ENCODE measurements around the gene ETNK1. TPM values are rescaled to one million over a fixed set of nuclear protein-coding genes. Genes with fewer than 3 reads are reported as not detected.

ETNK1 gene
- total RNA-seq: 30.8 to 37.5 TPM (median 32.8 TPM) in 3 replicates
- long read RNA-seq, full-length matches to known transcripts: 17 of 18 reads
- long read RNA-seq, partial matches to known transcripts: 0 of 18 reads
- long read RNA-seq, other reads (novel, unspliced or antisense): 1 of 18 reads

GRCh38 chr12:22624870-22625761 is at the start of gene ETNK1:
ETNK1 (plus strand) TSS chr12:22625171; CDS start chr12:22625431, 260 bp downstream.
- H3K4me3 Mint-ChIP-seq (ENCODE audit: unreplicated experiment): peak within 1 kb of the TSS; percentile 84
- H3K36me3 Mint-ChIP-seq (ENCODE audit: low read depth): no peaks in the 10 kb centered on the region
- peak; percentile 27 for TF ChIP-seq CTCF (IDR thresholded peaks at IDR 0.05)
- DNase-seq (ENCODE audit: low spot score): peak; percentile 97
- peak within 1 kb of the TSS; percentile 97 for H3K27ac Mint-ChIP-seq (ENCODE audit: unreplicated experiment)
- no peaks in the 10 kb centered on the region for H3K27me3 Mint-ChIP-seq (ENCODE audit: low read depth)
- peaks cover 41% of the 10 kb centered on the region for H3K4me1 Mint-ChIP-seq (ENCODE audit: low read depth)
- no peaks in the 10 kb centered on the region for H3K9me3 Mint-ChIP-seq (ENCODE audit: low read depth)

GRCh38 chr12:22576065-22576464 is 48.9 kb upstream of the ETNK1 start:
- no peak overlapping the region for H3K27ac Mint-ChIP-seq (ENCODE audit: unreplicated experiment)
- no peak for TF ChIP-seq CTCF (IDR thresholded peaks at IDR 0.05)
- H3K9me3 Mint-ChIP-seq (ENCODE audit: low read depth): peaks cover 3% of the 10 kb centered on the region
- DNase-seq (ENCODE audit: low spot score): no peak
- no peaks in the 10 kb centered on the region for H3K36me3 Mint-ChIP-seq (ENCODE audit: low read depth)
- no peaks in the 10 kb centered on the region for H3K27me3 Mint-ChIP-seq (ENCODE audit: low read depth)
- no peaks in the 10 kb centered on the region for H3K4me1 Mint-ChIP-seq (ENCODE audit: low read depth)
- H3K4me3 Mint-ChIP-seq (ENCODE audit: unreplicated experiment): no peak overlapping the region

GRCh38 chr12:22576473-22576872 is 48.5 kb upstream of the ETNK1 start:
- H3K4me3 Mint-ChIP-seq (ENCODE audit: unreplicated experiment): no peak overlapping the region
- TF ChIP-seq CTCF (IDR thresholded peaks at IDR 0.05): no peak
- no peaks in the 10 kb centered on the region for H3K4me1 Mint-ChIP-seq (ENCODE audit: low read depth)
- no peak overlapping the region for H3K27ac Mint-ChIP-seq (ENCODE audit: unreplicated experiment)
- no peaks in the 10 kb centered on the region for H3K36me3 Mint-ChIP-seq (ENCODE audit: low read depth)
- peaks cover 3% of the 10 kb centered on the region for H3K9me3 Mint-ChIP-seq (ENCODE audit: low read depth)
- no peak for DNase-seq (ENCODE audit: low spot score)
- H3K27me3 Mint-ChIP-seq (ENCODE audit: low read depth): no peaks in the 10 kb centered on the region

- Mint-ChIP-seq H3K36me3 (ENCODE audit: low read depth) (no peaks in the 10 kb centered on the region), H3K4me1 (ENCODE audit: low read depth) (peaks cover 6% of the 10 kb centered on the region), H3K27me3 (ENCODE audit: low read depth) (no peaks in the 10 kb centered on the region), H3K9me3 (ENCODE audit: low read depth) (peaks cover 3% of the 10 kb centered on the region), H3K4me3 (ENCODE audit: unreplicated experiment) (no peak overlapping the region), H3K27ac (ENCODE audit: unreplicated experiment) (no peak overlapping the region)
- no peak for TF ChIP-seq CTCF (IDR thresholded peaks at IDR 0.05)
- no peak for DNase-seq (ENCODE audit: low spot score)
Observed at GRCh38 chr12:22577667-22578066, 47.3 kb upstream of the ETNK1 start.

- Mint-ChIP-seq H3K27ac (ENCODE audit: unreplicated experiment) (no peak overlapping the region), H3K36me3 (ENCODE audit: low read depth) (no peaks in the 10 kb centered on the region)
- TF ChIP-seq CTCF (IDR thresholded peaks at IDR 0.05): no peak
Observed at GRCh38 chr12:22578328-22578727, 46.6 kb upstream of the ETNK1 start.

More at GRCh38 chr12:22578328-22578727, 46.6 kb upstream of the ETNK1 start:
- Mint-ChIP-seq H3K9me3 (ENCODE audit: low read depth) (peaks cover 3% of the 10 kb centered on the region), H3K4me1 (ENCODE audit: low read depth) (peaks cover 6% of the 10 kb centered on the region), H3K4me3 (ENCODE audit: unreplicated experiment) (no peak overlapping the region), H3K27me3 (ENCODE audit: low read depth) (no peaks in the 10 kb centered on the region)
- no peak for DNase-seq (ENCODE audit: low spot score)

All from chondrocyte (in vitro differentiated cells).